Neuronal stem cell (in vitro differentiated cells): ENCODE data around the gene STRADB.
"Not testable (repeated sequence)": the region's sequence is repeated elsewhere in the genome, so short reads cannot be mapped to it uniquely, and the experiment has no call there.

Experiments
- DNase-seq: peaks from one replicate; pipeline ENCODE4 v3.0.0-alpha.2; 2013; ENCODE audit warnings: low spot score
- H2AFZ ChIP-seq: one replicate; pipeline ENCODE4 v1.6.1; 2013; ENCODE audit warnings: mild to moderate bottlenecking, low read length, inconsistent platforms
- H2AK5ac ChIP-seq: 2 replicates; pipeline ENCODE4 v1.6.1; 2013; ENCODE audit warnings: low read depth, mild to moderate bottlenecking, inconsistent platforms, low read length, moderate library complexity, mixed read lengths
- H2BK120ac ChIP-seq: 2 replicates; pipeline ENCODE4 v1.6.1; 2013; ENCODE audit warnings: low read depth, mild to moderate bottlenecking, inconsistent platforms, low read length, moderate library complexity, mixed read lengths
- H2BK12ac ChIP-seq: one replicate; pipeline ENCODE4 v1.6.1; 2013; ENCODE audit warnings: low read length, inconsistent platforms
- H2BK15ac ChIP-seq: 2 replicates; pipeline ENCODE4 v1.6.1; 2013; ENCODE audit warnings: mild to moderate bottlenecking, low read length, inconsistent platforms, mixed read lengths
- H2BK5ac ChIP-seq: one replicate; pipeline ENCODE4 v1.6.1; 2013; ENCODE audit warnings: inconsistent platforms, mild to moderate bottlenecking, low read length, moderate library complexity
- H3K14ac ChIP-seq: one replicate; pipeline ENCODE4 v1.6.1; 2013; ENCODE audit warnings: low read length, inconsistent platforms
- H3K18ac ChIP-seq: 2 replicates; pipeline ENCODE4 v1.6.1; 2013; ENCODE audit warnings: low read length, inconsistent platforms
- H3K23ac ChIP-seq: 2 replicates; pipeline ENCODE4 v1.6.1; 2013; ENCODE audit warnings: low read depth, mild to moderate bottlenecking, mixed read lengths, low read length, inconsistent platforms; ENCODE audit not compliant: poor library complexity
- H3K27ac ChIP-seq: replicated peaks from 3 replicates; pipeline ENCODE4 v1.5.1; 2013; ENCODE audit warnings: low read length, inconsistent platforms
- H3K27me3 ChIP-seq, 3 experiments: 2 replicates each; pipeline ENCODE4 v1.6.1; 2013; ENCODE audit warnings: low read length in 3 of 3, mild to moderate bottlenecking in 2 of 3, inconsistent platforms in 1 of 3, low read depth in 1 of 3, mixed read lengths in 1 of 3, moderate library complexity in 1 of 3; ENCODE audit not compliant: control insufficient read depth in 3 of 3, insufficient read depth in 3 of 3
- H3K36me3 ChIP-seq, 2 donors: replicated peaks in 1 of 2; 2 replicates each; pipeline ENCODE4 v1.6.1; 2013; ENCODE audit warnings: low read length in 2 of 2; ENCODE audit not compliant: control insufficient read depth in 2 of 2, insufficient read depth in 2 of 2
- H3K4ac ChIP-seq: 2 replicates; pipeline ENCODE4 v1.6.1; 2013; ENCODE audit warnings: inconsistent platforms, mild to moderate bottlenecking, low read length, moderate library complexity
- H3K4me1 ChIP-seq, 2 donors: 1 replicate in 1 of 2; 2 replicates in 1 of 2; pipeline ENCODE4 v1.6.1; 2013; ENCODE audit warnings: low read length in 2 of 2, low read depth in 1 of 2; ENCODE audit not compliant: control insufficient read depth in 2 of 2, insufficient read depth in 1 of 2
- H3K4me2 ChIP-seq: one replicate; pipeline ENCODE4 v1.6.1; 2013; ENCODE audit warnings: mild to moderate bottlenecking, low read length, inconsistent platforms; ENCODE audit not compliant: insufficient read depth, poor library complexity, severe bottlenecking
- H3K4me3 ChIP-seq, 2 donors: 2 replicates each; pipeline ENCODE4 v1.5.1; 2013; ENCODE audit warnings: low read length in 2 of 2, mild to moderate bottlenecking in 2 of 2, inconsistent platforms in 1 of 2, moderate library complexity in 1 of 2
- H3K79me1 ChIP-seq: one replicate; pipeline ENCODE4 v1.6.1; 2013; ENCODE audit warnings: low read depth, mild to moderate bottlenecking, inconsistent platforms, low read length, moderate library complexity
- H3K9ac ChIP-seq: one replicate; pipeline ENCODE4 v1.6.1; 2013; ENCODE audit warnings: mild to moderate bottlenecking, low read depth, low read length, inconsistent platforms; ENCODE audit not compliant: poor library complexity
- H3K9me3 ChIP-seq, 2 donors: replicated peaks in 1 of 2; 2 replicates each; pipeline versions ENCODE3 to v1.6.1; 2013; ENCODE audit warnings: low read length in 2 of 2, mild to moderate bottlenecking in 2 of 2, inconsistent platforms in 1 of 2, low read depth in 1 of 2, mixed read lengths in 1 of 2, moderate library complexity in 1 of 2; ENCODE audit not compliant: control insufficient read depth in 2 of 2, insufficient read depth in 1 of 2
- H4K8ac ChIP-seq: one replicate; pipeline ENCODE4 v1.6.1; 2013; ENCODE audit warnings: low read depth, mild to moderate bottlenecking, inconsistent platforms, low read length, moderate library complexity
- H4K91ac ChIP-seq: one replicate; pipeline ENCODE4 v1.6.1; 2013; ENCODE audit warnings: low read length, low read depth, mild to moderate bottlenecking, inconsistent platforms; ENCODE audit not compliant: poor library complexity
- WGBS, 2 donors: extraction: QIAGEN DNeasy Blood & Tissue Kit; methylation state at CpG; one replicate each; pipeline ENCODE4 v1.1.7; 2013; ENCODE audit warnings: missing lambda C conversion rate in 2 of 2, mixed read lengths in 1 of 2; ENCODE audit not compliant: insufficient read length in 2 of 2, insufficient replicate concordance in 1 of 2; ENCODE audit errors: extremely low coverage in 2 of 2; 5-methylcytosine and 5-hydroxymethylcytosine counted together

Gene STRADB

DNA sequence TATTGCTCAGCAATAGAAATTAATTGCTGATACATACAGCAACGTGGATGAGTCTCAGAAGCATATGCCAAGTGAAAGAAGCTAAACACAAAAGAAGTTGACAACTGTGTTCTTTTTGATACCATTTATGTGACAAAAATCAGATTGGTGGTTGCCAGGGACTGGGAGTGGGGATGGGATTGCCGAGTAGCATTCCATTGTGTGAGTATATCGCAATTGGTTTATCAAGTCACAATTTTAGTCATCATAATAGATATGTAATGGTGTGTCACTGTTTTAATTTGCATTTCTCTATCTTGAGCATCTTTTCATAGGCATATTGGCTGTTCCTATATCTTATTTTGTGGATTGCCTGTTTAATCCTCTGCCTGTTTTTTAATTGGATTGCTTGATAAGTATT is 20.9 kb downstream of the STRADB start:
- no peak overlapping the region for H3K4me3 ChIP-seq
- no peak overlapping the region for H3K23ac ChIP-seq
- H3K14ac ChIP-seq, result no peak overlapping the region
- H3K4ac ChIP-seq, result no peak overlapping the region
- no peak overlapping the region for H2AFZ ChIP-seq
- no CpG with 5 or more reads among the region's 3 CpGs for WGBS, 2 donors
- H3K27me3 ChIP-seq, result no peaks in the 10 kb centered on the region
- no peak overlapping the region for H2AK5ac ChIP-seq
- peaks cover 2% of the 10 kb centered on the region in 2 donors for H3K9me3 ChIP-seq
- peaks cover 3 to 81% of the 10 kb centered on the region in 2 donors for H3K36me3 ChIP-seq
- no peak for DNase-seq
- no peak overlapping the region for H4K8ac ChIP-seq
- no peak overlapping the region for H3K18ac ChIP-seq
- H3K27ac ChIP-seq, result no peak overlapping the region
- peaks cover 0 to 3% of the 10 kb centered on the region in 2 donors for H3K4me1 ChIP-seq
- no peaks in the 10 kb centered on the region for H3K79me1 ChIP-seq
- no peak overlapping the region for H3K4me2 ChIP-seq
- no peak overlapping the region for H4K91ac ChIP-seq
- H3K9ac ChIP-seq, result no peak overlapping the region
- H2BK120ac ChIP-seq, result no peak overlapping the region
- H2BK5ac ChIP-seq, result no peak overlapping the region
- H2BK12ac ChIP-seq, result no peak overlapping the region
- no peak overlapping the region for H2BK15ac ChIP-seq

DNA sequence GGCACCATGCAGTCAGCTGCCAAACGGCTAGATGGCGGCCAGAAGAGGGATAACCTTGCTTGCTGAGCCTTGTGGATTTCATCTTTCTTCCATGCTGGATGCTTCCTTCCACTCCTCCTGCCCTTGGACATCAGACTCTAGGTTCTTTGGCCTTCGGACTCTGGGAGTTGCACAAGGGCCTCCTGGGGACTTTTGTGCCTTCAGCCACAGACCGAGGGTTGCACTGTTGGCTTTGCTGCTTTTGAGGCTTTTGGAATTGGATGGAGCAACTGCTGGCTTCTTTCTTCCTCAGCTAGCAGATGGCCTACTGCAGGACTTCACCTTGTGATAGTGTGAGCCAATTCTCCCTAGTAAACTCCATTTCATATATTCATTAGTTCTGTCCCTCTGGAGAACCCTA is 31.0 kb downstream of the STRADB start:
- H3K4me3 ChIP-seq, result no peak overlapping the region
- H3K36me3 ChIP-seq, result peaks cover 0 to 47% of the 10 kb centered on the region in 2 donors
- no peak overlapping the region for H3K18ac ChIP-seq
- H3K27me3 ChIP-seq, result no peaks in the 10 kb centered on the region
- no peak for DNase-seq
- no peak overlapping the region for H2BK5ac ChIP-seq
- no peaks in the 10 kb centered on the region for H3K79me1 ChIP-seq
- H3K4me2 ChIP-seq, result no peak overlapping the region
- H2BK120ac ChIP-seq, result no peak overlapping the region
- H3K14ac ChIP-seq, result no peak overlapping the region
- H2BK12ac ChIP-seq, result no peak overlapping the region
- no peaks in the 10 kb centered on the region for H3K4me1 ChIP-seq
- H3K9ac ChIP-seq, result no peak overlapping the region
- no peak overlapping the region for H4K8ac ChIP-seq
- no peak overlapping the region for H3K4ac ChIP-seq
- WGBS, 2 donors, result no CpG with 5 or more reads among the region's 4 CpGs
- H2AFZ ChIP-seq, result no peak overlapping the region
- no peak overlapping the region for H2BK15ac ChIP-seq
- no peaks in the 10 kb centered on the region for H3K9me3 ChIP-seq
- no peak overlapping the region for H2AK5ac ChIP-seq
- no peak overlapping the region for H3K23ac ChIP-seq
- no peak overlapping the region for H4K91ac ChIP-seq
- H3K27ac ChIP-seq, result no peak overlapping the region

DNA sequence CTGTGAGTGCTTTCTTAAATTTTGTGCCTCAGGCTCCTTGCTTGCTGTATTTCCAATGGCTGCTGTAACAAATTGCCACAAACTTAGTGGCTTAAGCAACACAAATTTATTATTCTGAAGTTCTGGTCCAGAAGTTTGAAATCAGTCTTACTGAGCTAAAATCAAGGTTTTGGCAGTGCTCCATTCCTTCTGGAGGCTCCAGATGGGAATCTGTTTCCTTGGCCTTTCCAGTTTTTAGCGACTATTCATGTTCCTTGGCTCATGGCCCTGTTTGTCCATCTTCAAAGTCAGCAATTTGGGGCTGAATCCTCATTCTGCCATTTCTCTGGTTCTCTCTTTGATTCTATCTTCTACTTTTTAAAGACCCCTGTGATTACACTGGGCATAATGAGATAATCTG is 31.8 kb downstream of the STRADB start:
- Histone ChIP-seq H3K18ac (no peak overlapping the region), H3K9ac (no peak overlapping the region), H3K4ac (no peak overlapping the region), H3K4me2 (no peak overlapping the region), H3K9me3 (no peaks in the 10 kb centered on the region), H4K8ac (no peak overlapping the region), H3K4me3 (no peak overlapping the region), H2AK5ac (no peak overlapping the region), H2BK120ac (no peak overlapping the region), H3K14ac (no peak overlapping the region), H3K23ac (no peak overlapping the region), H3K27ac (no peak overlapping the region), H3K27me3 (no peaks in the 10 kb centered on the region), H2BK15ac (no peak overlapping the region), H3K79me1 (no peaks in the 10 kb centered on the region), H2AFZ (no peak overlapping the region), H3K4me1 (no peaks in the 10 kb centered on the region), H2BK12ac (no peak overlapping the region), H3K36me3 (peaks cover 0 to 39% of the 10 kb centered on the region in 2 donors), H4K91ac (no peak overlapping the region), H2BK5ac (no peak overlapping the region)
- WGBS, 2 donors, result no CpG with 5 or more reads among the region's 1 CpG
- DNase-seq, result no peak

DNA sequence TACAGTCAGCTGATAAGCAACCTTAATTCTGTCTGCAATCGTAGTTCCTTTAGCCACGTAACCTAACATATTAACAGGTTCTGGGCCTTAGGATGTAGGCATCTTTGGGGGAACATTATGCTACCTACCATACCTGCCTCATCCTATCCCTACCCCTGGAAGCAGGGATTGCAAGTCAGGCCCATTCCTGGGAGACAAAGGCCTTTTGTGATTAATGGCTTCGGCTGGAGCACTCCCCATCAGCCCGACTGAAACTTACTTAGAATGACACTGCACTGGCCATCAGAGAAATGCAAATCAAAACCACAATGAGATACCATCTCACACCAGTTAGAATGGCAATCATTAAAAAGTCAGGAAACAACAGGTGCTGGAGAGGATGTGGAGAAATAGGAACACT is 32.2 kb downstream of the STRADB start:
- no CpG with 5 or more reads among the region's 4 CpGs for WGBS, 2 donors
- not testable (repeated sequence) for DNase-seq

More for the DNA sequence above, 32.2 kb downstream of the STRADB start:
- not testable (repeated sequence) for H3K9me3 ChIP-seq, H3K79me1 ChIP-seq, H2AFZ ChIP-seq, H2BK120ac ChIP-seq, H3K4me1 ChIP-seq, H3K4me3 ChIP-seq, H2AK5ac ChIP-seq, H3K23ac ChIP-seq, H3K4me2 ChIP-seq, H2BK12ac ChIP-seq, H2BK15ac ChIP-seq, H4K8ac ChIP-seq, H4K91ac ChIP-seq, H3K14ac ChIP-seq, H3K27me3 ChIP-seq, H3K18ac ChIP-seq, H3K4ac ChIP-seq, H3K27ac ChIP-seq, H2BK5ac ChIP-seq, H3K9ac ChIP-seq
- peaks cover 0 to 36% of the 10 kb centered on the region in 2 donors for H3K36me3 ChIP-seq
